ENCODE results near the gene APOL5. TPM values are rescaled to one million over a fixed set of nuclear protein-coding genes. Genes with fewer than 3 reads are reported as not detected.

APOL5 gene
- polyA plus RNA-seq, 1 experiment = 0.14 TPM

- TF ChIP-seq CTCF (IDR thresholded peaks at IDR 0.05; ENCODE audit: low read depth, low read length) = no peak
- H3K27me3 ChIP-seq (ENCODE audit: control insufficient read depth, insufficient read depth, low read length) = no peaks in the 10 kb centered on the region
- H3K27ac ChIP-seq (ENCODE audit: low read depth, low read length) = no peak overlapping the region
- no peak overlapping the region for H3K4me3 ChIP-seq (ENCODE audit: low read depth, low read length)
- POLR2A ChIA-PET = no interaction called here
- no peaks in the 10 kb centered on the region for H3K9me3 ChIP-seq (ENCODE audit: control insufficient read depth, insufficient read depth, low read length)
- no peak for DNase-seq (ENCODE audit: low read depth, low spot score)
- CTCF ChIA-PET = interaction anchor here (0.9 kb wide), 1 partner anchor 83 kb away, joined by 3 read pairs; no protein-coding TSS in a partner anchor
Measured at GRCh38 chr22:35752006-35752862, 34.6 kb downstream of the APOL5 start.

- Histone ChIP-seq H3K27me3 (ENCODE audit: control insufficient read depth, insufficient read depth, low read length) (no peaks in the 10 kb centered on the region), H3K9me3 (ENCODE audit: control insufficient read depth, insufficient read depth, low read length) (no peaks in the 10 kb centered on the region), H3K4me3 (ENCODE audit: low read depth, low read length) (no peak overlapping the region), H3K27ac (ENCODE audit: low read depth, low read length) (no peak overlapping the region)
- TF ChIP-seq CTCF (IDR thresholded peaks at IDR 0.05; ENCODE audit: low read depth, low read length) = no peak
- ChIA-PET CTCF (interaction anchor here (0.7 to 0.9 kb wide), 3 partner anchors 26 to 320 kb away, joined by 3 to 7 read pairs (median 5); no protein-coding TSS in a partner anchor), POLR2A (no interaction called here)
- DNase-seq (ENCODE audit: low read depth, low spot score) = no peak
Measured at GRCh38 chr22:35752863-35753189, 35.2 kb downstream of the APOL5 start.

- no peak for DNase-seq (ENCODE audit: low read depth, low spot score)
- no peak for TF ChIP-seq CTCF (IDR thresholded peaks at IDR 0.05; ENCODE audit: low read depth, low read length)
- H3K4me3 ChIP-seq (ENCODE audit: low read depth, low read length) = no peak overlapping the region
- H3K27me3 ChIP-seq (ENCODE audit: control insufficient read depth, insufficient read depth, low read length) = no peaks in the 10 kb centered on the region
- CTCF ChIA-PET = no interaction called here
- H3K9me3 ChIP-seq (ENCODE audit: control insufficient read depth, insufficient read depth, low read length) = no peaks in the 10 kb centered on the region
- POLR2A ChIA-PET = no interaction called here
- H3K27ac ChIP-seq (ENCODE audit: low read depth, low read length) = no peak overlapping the region
Measured at GRCh38 chr22:35754761-35755160, 37.1 kb downstream of the APOL5 start.

GRCh38 chr22:35756722-35757121 lies 39.0 kb downstream of the APOL5 start:
- CTCF ChIA-PET = interaction anchor here (0.6 to 1.9 kb wide), 5 partner anchors 12 to 368 kb away, joined by 3 to 10 read pairs (median 3); no protein-coding TSS in a partner anchor

More at GRCh38 chr22:35756722-35757121, 39.0 kb downstream of the APOL5 start:
- no peak for TF ChIP-seq CTCF (IDR thresholded peaks at IDR 0.05; ENCODE audit: low read depth, low read length)
- Histone ChIP-seq H3K9me3 (ENCODE audit: control insufficient read depth, insufficient read depth, low read length) (no peaks in the 10 kb centered on the region), H3K4me3 (ENCODE audit: low read depth, low read length) (no peak overlapping the region), H3K27ac (ENCODE audit: low read depth, low read length) (no peak overlapping the region), H3K27me3 (ENCODE audit: control insufficient read depth, insufficient read depth, low read length) (no peaks in the 10 kb centered on the region)
- POLR2A ChIA-PET = no interaction called here
- DNase-seq (ENCODE audit: low read depth, low spot score) = no peak
